HG03045 (cell line): ENCODE data around the gene DCAF5.
"Not testable (repeated sequence)": the region's sequence is repeated elsewhere in the genome, so short reads cannot be mapped to it uniquely, and the experiment has no call there.

Experiments
- ATAC-seq: cut with Tn5 transposase; IDR thresholded peaks from one replicate; pipeline ENCODE4 v1.9.1; 2021; ENCODE audit warnings: mild to moderate bottlenecking, moderate library complexity; ENCODE audit not compliant: unreplicated experiment

The DCAF5 gene

GRCh38 chr14:69076341-69076740 lies 76.6 kb downstream of the DCAF5 start:
- ATAC-seq: no peak

- no peak for ATAC-seq
Observed at GRCh38 chr14:69073915-69074314, 79.0 kb downstream of the DCAF5 start.

GRCh38 chr14:69073429-69073828 lies 79.5 kb downstream of the DCAF5 start:
- ATAC-seq: no peak

GRCh38 chr14:69072584-69072983 lies 80.3 kb downstream of the DCAF5 start:
- no peak for ATAC-seq

GRCh38 chr14:69068744-69069421 lies 84.0 kb downstream of the DCAF5 start:
- no peak for ATAC-seq

- no peak for ATAC-seq
Observed at GRCh38 chr14:69066396-69067171, 86.3 kb downstream of the DCAF5 start.

GRCh38 chr14:69065934-69066333 lies 87.0 kb downstream of the DCAF5 start:
- not testable (repeated sequence) for ATAC-seq

GRCh38 chr14:69064596-69064995 lies 88.3 kb downstream of the DCAF5 start:
- ATAC-seq: no peak

- no peak for ATAC-seq
Observed at GRCh38 chr14:69059658-69060623, 93.0 kb downstream of the DCAF5 start.

- ATAC-seq: no peak
Observed at GRCh38 chr14:69055999-69056788, 96.7 kb downstream of the DCAF5 start.

GRCh38 chr14:69055125-69055524 lies 97.8 kb downstream of the DCAF5 start:
- no peak for ATAC-seq

- no peak for ATAC-seq
Observed at GRCh38 chr14:69054030-69054429, 98.9 kb downstream of the DCAF5 start.

GRCh38 chr14:69052181-69052601 lies 100.7 kb downstream of the DCAF5 start:
- no peak for ATAC-seq

- ATAC-seq: no peak
Observed at GRCh38 chr14:69050240-69051184, 102.4 kb downstream of the DCAF5 start.

GRCh38 chr14:69049675-69050074 lies 103.2 kb downstream of the DCAF5 start:
- no peak for ATAC-seq

- ATAC-seq: no peak
Observed at GRCh38 chr14:69048456-69048855, 104.5 kb downstream of the DCAF5 start.

GRCh38 chr14:69047255-69047654 lies 105.7 kb downstream of the DCAF5 start:
- ATAC-seq: no peak

- no peak for ATAC-seq
Observed at GRCh38 chr14:69046476-69046860, 106.5 kb downstream of the DCAF5 start.

GRCh38 chr14:69045857-69046475 lies 107.0 kb downstream of the DCAF5 start:
- ATAC-seq: no peak
